K562 (cell line): ENCODE measurements around the gene SHH. TPM values are rescaled to one million over a fixed set of nuclear protein-coding genes. Genes with fewer than 3 reads are reported as not detected.
A peak's percentile ranks its signal among the peaks of the same experiment; 100 is the strongest.

Source experiments
- ATAC-seq: fragments of 200-7000 bp; cut with Tn5 transposase; 3 replicates; pipeline ENCODE4 v1.9.1; 2020; ENCODE audit warnings: moderate library complexity
- BruUV-seq: library from RNA; stranded (reverse); fragments of 400-500 nt; replicated peaks from 2 replicates; lab custom pipeline; 2021; lab: Mats Ljungman, UMichigan
- CTCF ChIA-PET: fragments of 300-600 bp; formaldehyde crosslinking; extraction: SDS; loops from one replicate; lab custom pipeline; 2021; ENCODE audit warnings: low intra/inter-chr PET ratio; lab: Yijun Ruan, JAX
- POLR2A ChIA-PET: fragments of 300-600, 350-650 bp; sonication (Branson Sonifier 250); formaldehyde crosslinking; extraction: SDS; loops from one replicate; lab custom pipeline; 2021; ENCODE audit warnings: antibody characterized with exemption, inconsistent platforms; lab: Yijun Ruan, JAX
- DNase-seq, 4 experiments: peaks; one replicate each; pipeline versions ENCODE4 v3.0.0 to v3.0.0-alpha.2; 2011 to 2018; ENCODE audit warnings: low spot score in 3 of 4, mixed read lengths in 3 of 4; ENCODE audit errors: extremely low read depth in 1 of 4
- FAIRE-seq: peaks from 2 replicates; lab custom pipeline; 2011; peaks lifted over from hg19 to GRCh38; lab: Jason Lieb, UNC
- H2AFZ ChIP-seq: 2 replicates; pipeline ENCODE4 v1.6.0; 2011; ENCODE audit warnings: low read depth, low read length, control low read depth, inconsistent platforms
- H3K27ac ChIP-seq: fragments of 200-600 bp; 3 replicates; pipeline ENCODE4 v1.8.0; 2011; ENCODE audit warnings: low read depth, mild to moderate bottlenecking, control low read depth, inconsistent platforms, low read length, moderate library complexity, mixed read lengths; ENCODE audit errors: extremely low read depth
- H3K27me3 ChIP-seq, 2 experiments: fragments of 300-600 bp in 1 of 2; 2 replicates in 1 of 2; 3 replicates in 1 of 2; pipeline versions ENCODE4 v1.6.0 to v1.8.0; 2011; ENCODE audit warnings: inconsistent platforms in 2 of 2, low read length in 2 of 2, mild to moderate bottlenecking in 1 of 2, mixed read lengths in 1 of 2, moderate library complexity in 1 of 2; ENCODE audit not compliant: control insufficient read depth in 2 of 2, insufficient read depth in 2 of 2
- H3K36me3 ChIP-seq: fragments of 300-600 bp; 3 replicates; pipeline ENCODE4 v1.8.0; 2011; ENCODE audit warnings: mild to moderate bottlenecking, low read length, inconsistent platforms; ENCODE audit not compliant: control insufficient read depth, insufficient read depth
- H3K4me1 ChIP-seq, 2 experiments: fragments of 200-600 bp in 1 of 2; replicated peaks in 1 of 2; 2 replicates in 1 of 2; 3 replicates in 1 of 2; pipeline versions ENCODE4 v1.5.1 to v1.8.0; 2011; ENCODE audit warnings: inconsistent platforms in 2 of 2, low read length in 2 of 2, mild to moderate bottlenecking in 1 of 2, mixed read lengths in 1 of 2, moderate library complexity in 1 of 2; ENCODE audit not compliant: control insufficient read depth in 2 of 2, insufficient read depth in 2 of 2
- H3K4me2 ChIP-seq: 2 replicates; pipeline ENCODE4 v1.6.1; 2011; ENCODE audit warnings: low read length, control low read depth, inconsistent platforms, mixed read lengths; ENCODE audit not compliant: insufficient read depth
- H3K4me3 ChIP-seq: fragments of 200-600 bp; sonication (generic), shearing (Covaris generic); 2 replicates; pipeline ENCODE4 v1.5.1; 2016; ENCODE audit warnings: control low read depth, inconsistent platforms
- H3K79me2 ChIP-seq: fragments of 200-600 bp; 3 replicates; pipeline ENCODE4 v1.8.0; 2011; ENCODE audit warnings: low read length, inconsistent platforms; ENCODE audit not compliant: control insufficient read depth, insufficient read depth
- H3K9ac ChIP-seq, 2 experiments: 2 replicates each; pipeline versions ENCODE4 v1.6.0 to v1.6.1; 2011; ENCODE audit warnings: low read depth in 2 of 2, low read length in 2 of 2, control low read depth in 1 of 2, inconsistent platforms in 1 of 2, mild to moderate bottlenecking in 1 of 2, mixed read lengths in 1 of 2; ENCODE audit not compliant: insufficient read depth in 1 of 2
- H3K9me1 ChIP-seq: one replicate; pipeline ENCODE4 v1.6.0; 2011; ENCODE audit warnings: inconsistent platforms, mild to moderate bottlenecking, low read length, moderate library complexity; ENCODE audit not compliant: control insufficient read depth, insufficient read depth
- H3K9me3 ChIP-seq: replicated peaks from 2 replicates; pipeline ENCODE4 v1.5.1; 2011; ENCODE audit warnings: low read depth, low read length, inconsistent platforms; ENCODE audit not compliant: control insufficient read depth, insufficient read depth
- H4K20me1 ChIP-seq: replicated peaks from 2 replicates; pipeline ENCODE4 v1.6.1; 2011; ENCODE audit warnings: low read length, inconsistent platforms, mixed read lengths; ENCODE audit not compliant: control insufficient read depth, insufficient read depth
- BHLHE40 ChIP-seq: IDR thresholded peaks from 2 replicates; pipeline ENCODE4 v1.6.1; 2011; ENCODE audit warnings: low read length, improper control_type of control experiment
- CBFA2T3 ChIP-seq: fragments of 450-650 bp; IDR thresholded peaks from 2 replicates; pipeline ENCODE4 v1.6.1; 2017
- ILF3 ChIP-seq: fragments of 450-650 bp; IDR thresholded peaks from 2 replicates; pipeline ENCODE4 v1.6.1; 2018; ENCODE audit warnings: antibody characterized with exemption, mild to moderate bottlenecking, moderate library complexity, borderline replicate concordance
- NCOR1 ChIP-seq: fragments of 450-650 bp; IDR thresholded peaks from 2 replicates; pipeline ENCODE4 v1.6.1; 2016; ENCODE audit warnings: mild to moderate bottlenecking, moderate library complexity
- NRF1 ChIP-seq, 2 experiments: fragments of 450-650 bp; IDR thresholded peaks in 1 of 2; conservative IDR thresholded peaks in 1 of 2; 2 replicates each; pipeline ENCODE4 v1.6.1; 2014; ENCODE audit warnings: mild to moderate bottlenecking in 2 of 2
- ZNF165 ChIP-seq: fragments of 250-450 bp; sonication (Bioruptor Pico); IDR thresholded peaks from 2 replicates; pipeline ENCODE4 v1.4.0; 2020; ENCODE audit warnings: borderline replicate concordance
- ZNF23 ChIP-seq: fragments of 250-450 bp; sonication (Bioruptor Pico); IDR thresholded peaks from 2 replicates; pipeline ENCODE4 v1.4.0; 2020; ENCODE audit warnings: mild to moderate bottlenecking
- ZNF444 ChIP-seq: fragments of 250-450 bp; sonication (Bioruptor Pico); IDR thresholded peaks from 2 replicates; pipeline ENCODE4 v1.4.0; 2020; ENCODE audit warnings: mild to moderate bottlenecking, moderate library complexity
- WGBS: fragments of 100-300 bp; shearing (Covaris generic); methylation state at CpG from one replicate; pipeline ENCODE4 v1.1.6; 2016; ENCODE audit warnings: low coverage, mixed read lengths; ENCODE audit not compliant: insufficient coverage; ENCODE audit errors: missing lambda C conversion rate; 5-methylcytosine and 5-hydroxymethylcytosine counted together
- in situ Hi-C: fragments of 300-500 bp; cut with MboI; formaldehyde crosslinking; loops from 4 replicates; pipeline ENCODE4 v1.15.0; 2018; ENCODE audit warnings: inconsistent platforms, mixed read lengths
- intact Hi-C: fragments of 100-400 bp; cut with micrococcal nuclease; formaldehyde crosslinking; loops from 2 replicates; pipeline ENCODE4 v1.14.2; 2022
- polyA plus RNA-seq, 8 experiments: library from polyadenylated mRNA; depleted of rRNA in 4 of 8; stranded (reverse) in 5 of 8; unstranded in 3 of 8; fragments of >200 nt; fragmentation: Nextera tagmentation in 2 of 8; fragmentation: Illumina TruSeq in 1 of 8; extraction: Ambion mirVana in 2 of 8; extraction: Trizol in 1 of 8; gene quantifications; 2 replicates each; pipeline versions ENCODE4 v1.2.1 to v1.2.3, GENCODE V29; 2011 to 2014; ENCODE audit warnings: inconsistent platforms in 1 of 8, missing spikeins in 1 of 8
- total RNA-seq, 7 experiments: library from RNA; depleted of rRNA in 6 of 7; stranded (reverse); fragments of >200 nt in 6 of 7; fragmentation: Illumina TruSeq in 2 of 7; extraction: Trizol in 2 of 7; gene quantifications; 2 replicates each; pipeline versions ENCODE4 v1.2.1 to v1.2.3, GENCODE V29; 2011 to 2021; ENCODE audit warnings: low replicate concordance in 1 of 7
- TF ChIP-seq, protein P1 (sequence below): fragments of 250-450 bp; sonication (Bioruptor Pico); IDR thresholded peaks from 2 replicates; pipeline ENCODE4 v1.9.0; 2021; ENCODE audit warnings: mild to moderate bottlenecking
- TF ChIP-seq, protein P2 (sequence below): sonication (generic); formaldehyde crosslinking; IDR thresholded peaks from 2 replicates; pipeline ENCODE4 v1.5.0; 2020; ENCODE audit warnings: missing genetic modification reagents

The SHH gene
- total and polyA plus RNA-seq, 9 of the 15 experiments (the other 6 are each of a cell fraction or from before 2014, with no cell fraction given), result 0.09 TPM; not detected in 8

DNA sequence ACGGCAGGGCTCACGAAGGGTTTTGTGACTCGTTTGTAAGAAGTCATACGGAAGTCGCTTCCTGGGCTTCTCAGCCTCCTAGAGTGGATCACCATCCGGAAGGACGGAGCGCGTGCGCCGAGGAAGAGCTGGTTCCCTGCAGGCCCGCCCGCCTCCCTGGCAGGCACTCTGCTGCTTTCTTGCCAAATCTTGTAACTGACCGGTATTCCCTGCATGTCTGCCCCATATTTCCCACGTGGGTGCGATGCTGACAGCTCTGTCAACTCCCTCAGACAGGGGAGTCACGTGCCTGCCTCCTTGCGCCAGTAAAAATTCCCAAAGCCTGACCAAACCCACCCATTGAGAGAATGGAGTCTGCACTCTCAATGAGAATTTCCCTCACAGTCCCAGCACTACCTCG is 12.7 kb downstream of the SHH start:
- ATAC-seq (no peak), FAIRE-seq (no peak), DNase-seq (no peak)
- Histone ChIP-seq H3K9me3 (no peaks in the 10 kb centered on the region), H2AFZ (no peak overlapping the region), H3K36me3 (no peaks in the 10 kb centered on the region), H3K9me1 (no peaks in the 10 kb centered on the region), H3K9ac (no peak overlapping the region), H3K27ac (no peak overlapping the region), H3K4me1 (peaks cover 0 to 19% of the 10 kb centered on the region in 2 experiments; a peak in 2 of 5 replicates), H3K4me3 (no peak overlapping the region), H3K27me3 (peaks cover 38 to 65% of the 10 kb centered on the region in 2 experiments)
- no TSS peak for BruUV-seq
- in situ Hi-C loops (no loop called here), intact Hi-C loops (loop anchor here (5.0 kb wide), 3 partner anchors 673 to 1678 kb away; no protein-coding TSS in a partner anchor)
- TF ChIP-seq ZNF165 (CRISPR knock-in tag) (no peak), ZNF23 (CRISPR knock-in tag) (no peak), NCOR1 (no peak), NRF1 (conservative IDR thresholded peaks at IDR 0.05 in 1 of 2, IDR thresholded peaks at IDR 0.05 in 1 of 2) (peak; percentile 34 to 55; a peak in 3 of 4 replicates), ZNF444 (CRISPR knock-in tag) (no peak), BHLHE40 (peak; percentile 59), CBFA2T3 (no peak), ILF3 (no peak)
- TF ChIP-seq, protein P1, sequence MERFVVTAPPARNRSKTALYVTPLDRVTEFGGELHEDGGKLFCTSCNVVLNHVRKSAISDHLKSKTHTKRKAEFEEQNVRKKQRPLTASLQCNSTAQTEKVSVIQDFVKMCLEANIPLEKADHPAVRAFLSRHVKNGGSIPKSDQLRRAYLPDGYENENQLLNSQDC (CRISPR knock-in tag), result no peak
- TF ChIP-seq, protein P2, sequence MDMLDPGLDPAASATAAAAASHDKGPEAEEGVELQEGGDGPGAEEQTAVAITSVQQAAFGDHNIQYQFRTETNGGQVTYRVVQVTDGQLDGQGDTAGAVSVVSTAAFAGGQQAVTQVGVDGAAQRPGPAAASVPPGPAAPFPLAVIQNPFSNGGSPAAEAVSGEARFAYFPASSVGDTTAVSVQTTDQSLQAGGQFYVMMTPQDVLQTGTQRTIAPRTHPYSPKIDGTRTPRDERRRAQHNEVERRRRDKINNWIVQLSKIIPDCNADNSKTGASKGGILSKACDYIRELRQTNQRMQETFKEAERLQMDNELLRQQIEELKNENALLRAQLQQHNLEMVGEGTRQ (CRISPR knock-in tag), result peak; percentile 51
- TF ChIP-seq, all 486 proteins: peak for 3
- peaks cover 8% of the 10 kb centered on the region for H4K20me1 ChIP-seq
- H3K4me2 ChIP-seq, result no peak overlapping the region
- WGBS, result 17% methylated on average over 19 of the region's 19 CpGs
- ChIA-PET CTCF (no interaction called here), POLR2A (interaction anchor here (0.6 to 1.2 kb wide), 3 partner anchors 9 to 664 kb away, joined by 3 to 4 read pairs (median 3); no protein-coding TSS in a partner anchor)
- no peaks in the 10 kb centered on the region for H3K79me2 ChIP-seq
